GM04503 (cell line): ENCODE results near the gene MTUS2.

Experiments
- DNase-seq: peaks from one replicate; pipeline ENCODE4 v3.0.0-alpha.2; 2012; ENCODE audit warnings: low read depth

Gene MTUS2

GRCh38 chr13:28820099-28821051, at the start of gene MTUS2:
Gene MTUS2 (plus strand): TSS chr13:28820339.
- no peak for DNase-seq

- no peak for DNase-seq
Measured at GRCh38 chr13:28778308-28779215, 41.6 kb upstream of the MTUS2 start.

GRCh38 chr13:28792992-28793391, 27.1 kb upstream of the MTUS2 start:
- DNase-seq: peak; percentile 82

GRCh38 chr13:28794396-28794795, 25.7 kb upstream of the MTUS2 start:
- no peak for DNase-seq

GRCh38 chr13:28796938-28797257, 23.2 kb upstream of the MTUS2 start:
- DNase-seq: no peak

GRCh38 chr13:28805193-28805819, 14.8 kb upstream of the MTUS2 start:
- no peak for DNase-seq

- no peak for DNase-seq
Measured at GRCh38 chr13:28817204-28817603, 2.9 kb upstream of the MTUS2 start.

GRCh38 chr13:28819046-28819730, 951 bp upstream of the MTUS2 start:
- peak; percentile 3 for DNase-seq

GRCh38 chr13:28819735-28820098, 422 bp upstream of the MTUS2 start:
- no peak for DNase-seq

GRCh38 chr13:28822151-28822550, 2.0 kb downstream of the MTUS2 start:
- DNase-seq: no peak

GRCh38 chr13:28822801-28823200, 2.7 kb downstream of the MTUS2 start:
- DNase-seq: no peak

- no peak for DNase-seq
Measured at GRCh38 chr13:28825379-28825778, 5.2 kb downstream of the MTUS2 start.

GRCh38 chr13:28826368-28826767, 6.2 kb downstream of the MTUS2 start:
- DNase-seq: no peak

GRCh38 chr13:28830580-28830979, 10.4 kb downstream of the MTUS2 start:
- no peak for DNase-seq

GRCh38 chr13:28831117-28831516, 11.0 kb downstream of the MTUS2 start:
- DNase-seq: no peak

GRCh38 chr13:28837111-28837510, 17.0 kb downstream of the MTUS2 start:
- DNase-seq: no peak

- no peak for DNase-seq
Measured at GRCh38 chr13:28843639-28844038, 23.5 kb downstream of the MTUS2 start.

GRCh38 chr13:28849441-28849840, 29.3 kb downstream of the MTUS2 start:
- no peak for DNase-seq

- DNase-seq: no peak
Measured at GRCh38 chr13:28850226-28850625, 30.1 kb downstream of the MTUS2 start.

GRCh38 chr13:28851422-28851821, 31.3 kb downstream of the MTUS2 start:
- no peak for DNase-seq

- no peak for DNase-seq
Measured at GRCh38 chr13:28854657-28855056, 34.5 kb downstream of the MTUS2 start.

- DNase-seq: no peak
Measured at GRCh38 chr13:28856287-28856686, 36.1 kb downstream of the MTUS2 start.
